Spinal cord (tissue), 10 donors: Measurements from ENCODE around the gene PSMA5. TPM values are rescaled to one million over a fixed set of nuclear protein-coding genes. Genes with fewer than 3 reads are reported as not detected.
"Not testable (repeated sequence)": the region's sequence is repeated elsewhere in the genome, so short reads cannot be mapped to it uniquely, and the experiment has no call there.

ENCODE experiments used
- DNase-seq, 6 donors: peaks; one replicate each; pipeline versions ENCODE4 v3.0.0 to v3.0.0-alpha.2; 2013 to 2015; ENCODE audit warnings: low spot score in 6 of 6, low read depth in 4 of 6
- H3K27ac ChIP-seq: one replicate; pipeline ENCODE4 v1.5.1; 2013; ENCODE audit warnings: low read depth, low read length, control low read depth
- H3K27me3 ChIP-seq: one replicate; pipeline ENCODE4 v1.6.1; 2013; ENCODE audit warnings: low read length; ENCODE audit not compliant: control insufficient read depth, insufficient read depth
- H3K36me3 ChIP-seq: one replicate; pipeline ENCODE4 v1.6.1; 2013; ENCODE audit warnings: low read length; ENCODE audit not compliant: control insufficient read depth, insufficient read depth
- H3K4me1 ChIP-seq: one replicate; pipeline ENCODE4 v1.6.1; 2013; ENCODE audit warnings: low read length; ENCODE audit not compliant: control insufficient read depth, insufficient read depth
- H3K4me3 ChIP-seq: one replicate; pipeline ENCODE4 v1.5.1; 2013; ENCODE audit warnings: low read depth, low read length, control low read depth
- H3K9me3 ChIP-seq: one replicate; pipeline ENCODE4 v1.6.1; 2013; ENCODE audit warnings: low read length; ENCODE audit not compliant: control insufficient read depth, insufficient read depth
- WGBS: methylation state at CpG from one replicate; pipeline ENCODE4 v1.1.5; 2013; ENCODE audit warnings: missing lambda C conversion rate; ENCODE audit not compliant: insufficient coverage; 5-methylcytosine and 5-hydroxymethylcytosine counted together
- polyA plus RNA-seq, 2 donors: library from polyadenylated mRNA; unstranded; fragments of 120-200 nt; gene quantifications; one replicate each; pipeline ENCODE4 v1.2.1, GENCODE V29; 2013; ENCODE audit not compliant: insufficient read length in 2 of 2
- total RNA-seq, 2 donors: library from RNA; depleted of rRNA in 1 of 2; stranded (reverse); fragments of 120-200 nt in 1 of 2; fragments of >200 nt in 1 of 2; gene quantifications; one replicate each; pipeline versions ENCODE4 v1.2.3 to v1.2.4, GENCODE V29; 2013 to 2014
- donor health status: healthy.

PSMA5 gene
- total and polyA plus RNA-seq, 4 donors, result 33.3 to 86.0 (median 68.8) TPM

DNA sequence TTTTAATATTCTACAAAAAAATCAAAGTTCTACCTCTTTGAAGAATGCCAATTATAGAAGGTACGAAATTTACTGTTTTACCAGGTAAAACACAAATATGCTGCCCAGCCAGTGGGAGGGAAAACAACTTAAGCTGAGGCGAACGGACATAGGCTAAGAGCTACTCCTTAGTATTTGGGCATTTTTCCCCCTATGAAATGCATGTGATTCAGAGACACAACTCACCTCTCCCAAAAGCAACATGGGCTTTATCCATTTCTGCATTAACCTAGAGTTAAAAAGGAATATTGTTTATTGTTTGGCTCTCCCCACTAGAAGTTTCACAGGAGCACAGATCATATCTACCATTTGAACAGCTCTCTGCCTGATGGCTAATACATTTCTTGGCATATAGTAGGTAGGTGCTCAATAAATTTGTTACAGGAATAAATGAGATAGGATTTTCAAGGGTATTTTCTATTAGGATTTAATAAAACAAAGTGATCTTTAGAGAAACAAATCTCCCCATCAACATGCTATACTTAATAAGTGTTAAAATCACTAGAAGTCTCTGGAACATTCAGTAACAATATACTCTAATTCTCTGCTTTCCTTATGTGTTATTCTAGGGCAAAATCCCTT is 26.1 kb downstream of the PSMA5 start:
- Histone ChIP-seq H3K27me3 (no peaks in the 10 kb centered on the region), H3K36me3 (peaks cover 7% of the 10 kb centered on the region), H3K27ac (no peak overlapping the region), H3K4me3 (no peak overlapping the region), H3K9me3 (no peaks in the 10 kb centered on the region), H3K4me1 (peaks cover 13% of the 10 kb centered on the region)
- DNase-seq, result no peak
- WGBS, result 80% methylated on average over 2 of the region's 3 CpGs

DNA sequence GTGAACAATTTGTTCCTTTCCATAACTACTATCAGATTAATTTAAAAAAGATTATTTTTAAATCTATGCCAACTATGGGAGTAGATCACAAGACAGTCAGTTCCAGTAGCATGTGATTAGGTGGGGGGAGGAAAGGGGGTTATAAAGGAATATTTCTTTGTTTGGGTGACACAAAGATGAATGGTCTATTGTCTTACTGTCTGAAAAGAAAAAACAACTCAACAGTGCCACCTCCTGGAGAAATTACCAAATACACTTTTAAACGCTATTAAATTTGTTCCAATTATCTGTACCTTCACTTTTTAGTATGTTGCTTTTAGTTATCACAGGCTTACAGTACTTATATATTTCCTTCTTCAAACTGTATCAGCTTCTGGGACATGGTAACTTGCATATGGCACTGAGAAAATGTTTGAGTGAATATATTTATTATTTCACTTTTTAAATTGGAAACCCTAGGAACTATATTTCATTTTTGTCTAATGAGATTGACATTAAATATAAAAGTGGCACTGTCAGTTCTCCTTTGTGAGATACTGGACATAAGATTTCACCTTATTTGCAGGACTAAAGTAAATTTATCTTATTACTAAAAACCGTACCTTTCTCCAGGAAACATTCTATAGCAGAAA is 26.8 kb downstream of the PSMA5 start:
- DNase-seq, result peak in 5 of 6 donors; percentile 57 to 96 (median 76)
- no CpG with 5 or more reads among the region's 2 CpGs for WGBS
- no peaks in the 10 kb centered on the region for H3K27me3 ChIP-seq
- H3K4me3 ChIP-seq, result no peak overlapping the region
- H3K36me3 ChIP-seq, result peaks cover 7% of the 10 kb centered on the region
- H3K27ac ChIP-seq, result peak overlapping the region; percentile 16
- no peaks in the 10 kb centered on the region for H3K9me3 ChIP-seq
- H3K4me1 ChIP-seq, result peaks cover 13% of the 10 kb centered on the region

DNA sequence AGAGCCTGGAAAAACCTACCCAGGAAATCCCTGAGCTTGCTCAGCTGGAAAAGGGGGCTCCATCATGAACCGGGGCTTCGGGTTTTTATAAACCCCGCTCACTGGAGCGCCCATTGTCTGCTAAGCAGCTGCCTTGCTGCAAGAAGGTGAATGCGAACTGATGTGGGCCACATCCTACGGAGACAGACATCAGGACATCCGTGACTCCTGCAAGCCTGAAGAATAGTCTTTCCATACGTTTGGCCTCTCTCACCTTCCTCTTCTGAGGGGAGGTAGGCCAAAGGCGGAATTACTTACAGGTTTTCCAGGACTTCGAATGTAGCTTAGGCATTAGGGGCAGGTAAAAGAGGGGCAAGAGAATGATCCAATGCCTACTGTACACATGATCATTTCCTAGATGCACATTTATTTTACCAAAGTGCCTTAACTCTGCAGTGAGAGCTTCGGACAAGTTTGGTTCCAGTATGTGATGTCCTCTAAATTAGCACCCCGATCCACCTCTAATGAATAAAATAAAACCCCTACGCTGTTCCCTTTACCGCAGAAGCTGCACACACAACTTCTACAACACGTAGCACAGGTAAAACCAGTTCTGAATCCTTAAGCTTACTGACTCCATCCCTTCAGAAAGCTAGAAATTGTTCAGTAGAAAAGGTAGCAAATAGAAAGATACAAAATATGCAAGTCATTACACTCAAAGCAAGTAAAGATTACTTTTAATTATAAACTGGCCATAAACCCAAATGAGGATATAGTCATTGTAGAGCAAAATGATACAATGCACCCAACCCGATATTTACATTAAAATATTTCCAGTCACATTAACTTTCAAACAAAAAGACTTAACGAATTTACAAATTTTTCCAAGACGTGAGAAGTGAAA is 27.7 kb downstream of the PSMA5 start:
- DNase-seq, result peak in 1 of 6 donors; percentile 25
- Histone ChIP-seq H3K9me3 (no peaks in the 10 kb centered on the region), H3K27me3 (no peaks in the 10 kb centered on the region), H3K36me3 (peaks cover 7% of the 10 kb centered on the region), H3K27ac (peak overlapping the region; percentile 76), H3K4me1 (peaks cover 13% of the 10 kb centered on the region), H3K4me3 (peak overlapping the region; percentile 71)
- 14% methylated on average over 7 of the region's 18 CpGs for WGBS

DNA sequence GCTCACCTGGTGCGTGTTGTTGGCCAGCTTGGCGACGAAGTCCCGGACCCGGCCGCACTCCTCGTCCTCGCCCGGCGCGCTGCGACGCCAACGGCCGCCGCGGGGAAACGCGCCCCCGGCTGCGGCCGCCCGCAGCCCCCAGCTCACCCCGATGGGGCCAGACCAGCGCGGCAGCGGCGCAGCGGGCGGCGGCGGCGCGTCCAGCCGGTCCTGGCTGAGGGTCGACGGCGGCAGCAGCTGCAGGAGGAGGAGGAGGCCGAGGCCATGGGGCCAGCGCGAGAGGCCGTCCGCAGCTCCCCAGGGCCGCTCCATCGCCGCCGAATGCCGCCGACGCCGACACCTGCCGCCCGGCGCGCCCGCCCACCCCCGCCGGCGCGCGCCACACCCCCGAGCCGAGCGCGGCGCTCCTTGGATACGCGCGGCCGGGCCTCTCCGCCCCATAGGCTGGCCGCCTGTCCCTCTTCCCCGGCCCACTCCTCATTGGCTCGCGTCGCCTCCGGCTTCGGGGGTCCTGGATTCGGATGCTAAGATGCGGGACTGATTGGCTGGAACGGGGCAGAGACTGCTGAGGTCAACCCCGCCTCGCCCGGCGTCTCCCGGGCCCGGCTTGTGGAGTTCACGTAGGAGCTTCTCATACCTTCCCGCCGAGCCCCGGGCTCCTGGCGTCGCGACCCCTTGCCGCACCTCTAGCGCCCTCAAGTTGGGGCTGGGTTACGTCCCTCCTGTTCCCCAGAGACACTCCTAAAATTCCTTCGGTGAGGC is 28.5 kb downstream of the PSMA5 start, which contains the start of gene SORT1:
SORT1 (minus strand) TSS at position 338 of the 762 bp plus-strand sequence; CDS start at position 312, 26 bp downstream.
- DNase-seq, result peak; percentile 76 to 99 (median 92)
- Histone ChIP-seq H3K9me3 (no peaks in the 10 kb centered on the region), H3K4me3 (peak within 1 kb of the TSS; percentile 71), H3K36me3 (peaks cover 3% of the 10 kb centered on the region), H3K27ac (peak within 1 kb of the TSS; percentile 76), H3K27me3 (no peaks in the 10 kb centered on the region), H3K4me1 (peaks cover 17% of the 10 kb centered on the region)
- under 1% methylated on average over 98 of the region's 98 CpGs for WGBS

DNA sequence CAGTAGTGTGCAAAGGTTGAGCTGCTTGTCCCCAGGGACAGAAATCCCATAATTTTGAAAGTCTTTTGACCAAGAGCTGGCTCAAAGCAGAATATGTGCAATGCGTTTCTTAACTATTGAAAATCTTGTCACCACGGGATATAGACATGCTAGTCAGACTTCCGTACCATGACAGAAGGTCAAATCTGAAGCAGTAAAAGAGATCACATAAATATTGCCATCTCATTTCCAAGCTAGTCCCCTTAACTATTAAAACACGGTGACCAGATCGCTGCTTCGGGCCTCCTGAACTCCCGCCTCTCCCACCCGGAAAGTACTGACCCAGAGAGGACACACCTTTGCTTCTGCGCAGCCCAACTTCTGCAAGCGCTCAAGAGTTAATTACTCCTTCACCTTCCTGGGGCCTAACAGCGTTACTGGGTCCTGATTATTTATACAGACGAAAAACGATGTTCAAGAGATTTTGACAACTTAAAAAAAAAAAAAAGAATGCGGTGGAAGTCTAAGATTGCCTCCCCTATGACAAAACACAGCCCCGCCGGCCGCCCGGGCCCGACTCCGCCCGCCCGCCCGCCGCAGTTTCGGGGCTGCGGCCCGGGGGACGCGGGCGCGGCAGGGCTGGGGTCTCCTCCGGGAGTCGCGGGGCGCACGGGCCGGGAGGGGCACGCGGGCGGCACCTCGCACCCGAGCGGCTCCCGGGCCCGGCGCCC is 29.2 kb downstream of the PSMA5 start:
- Histone ChIP-seq H3K27me3 (no peaks in the 10 kb centered on the region), H3K27ac (no peak overlapping the region), H3K36me3 (no peaks in the 10 kb centered on the region), H3K4me3 (peak overlapping the region; percentile 71), H3K9me3 (no peaks in the 10 kb centered on the region), H3K4me1 (peaks cover 24% of the 10 kb centered on the region)
- WGBS, result under 1% methylated on average over 41 of the region's 46 CpGs
- peak in 2 of 6 donors; percentile 22 to 25 for DNase-seq

DNA sequence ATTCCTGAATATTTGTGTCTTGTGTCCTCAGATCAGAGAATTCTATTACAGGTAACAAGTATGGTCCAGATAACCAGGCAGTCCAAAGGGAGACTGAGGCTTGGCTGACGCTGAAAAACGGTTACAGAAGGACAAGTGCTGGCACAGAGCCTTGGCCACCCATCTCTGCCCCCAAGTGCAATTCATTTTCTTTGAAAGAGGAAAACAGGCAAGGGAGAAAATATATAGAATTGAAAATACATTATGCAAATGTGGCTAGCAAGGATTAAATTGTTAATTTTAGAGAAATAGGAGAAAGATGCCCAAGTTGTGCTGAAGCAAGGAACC is 29.8 kb downstream of the PSMA5 start:
- Histone ChIP-seq H3K4me1 (peaks cover 24% of the 10 kb centered on the region), H3K36me3 (no peaks in the 10 kb centered on the region), H3K4me3 (peak overlapping the region; percentile 71), H3K27me3 (no peaks in the 10 kb centered on the region), H3K9me3 (no peaks in the 10 kb centered on the region), H3K27ac (peak overlapping the region; percentile 2)
- no CpG with 5 or more reads among the region's 2 CpGs for WGBS
- DNase-seq, result no peak

DNA sequence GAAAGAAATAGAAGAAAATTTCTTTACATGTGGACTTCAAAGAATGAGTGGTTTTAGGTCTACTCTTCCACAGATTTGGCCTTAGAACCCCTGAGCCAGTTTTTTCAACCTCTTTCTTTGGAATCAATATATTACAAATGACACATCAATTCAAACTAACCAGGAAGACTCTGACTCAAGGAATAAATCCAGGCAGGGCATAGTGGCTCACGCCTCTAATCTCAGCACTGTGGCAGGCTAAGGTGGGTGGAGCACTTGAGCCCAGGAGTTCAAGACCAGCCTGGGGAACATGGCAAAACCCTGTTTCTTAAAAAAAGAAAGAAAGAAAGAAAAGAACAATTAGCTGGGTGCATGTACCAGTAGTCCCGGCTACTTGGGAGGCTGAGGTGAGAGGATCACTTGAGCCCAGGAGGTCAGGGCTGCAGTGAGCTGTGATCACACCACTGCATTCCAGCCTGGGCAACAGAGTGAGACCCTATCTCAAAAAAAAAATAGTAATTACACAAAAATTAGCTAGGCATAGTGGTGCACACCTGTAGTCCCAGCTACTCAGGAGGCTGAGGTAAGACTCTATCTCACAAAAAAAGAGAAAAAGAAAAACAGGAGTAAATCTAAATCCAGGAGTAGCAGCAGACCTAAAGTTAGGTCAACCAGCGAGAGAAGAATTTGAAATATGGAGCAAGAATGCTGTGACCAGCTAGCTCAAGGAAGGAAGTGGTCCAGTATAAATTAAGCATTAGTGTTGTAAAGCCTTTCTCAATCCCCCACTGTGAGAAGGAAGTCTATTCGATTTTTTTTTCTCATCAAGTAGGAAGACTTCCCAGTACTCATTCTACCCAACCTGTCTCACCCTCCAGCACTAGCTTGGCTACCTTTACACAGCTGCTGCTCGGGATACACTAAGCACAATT is 30.4 kb downstream of the PSMA5 start:
- 80% methylated on average over 2 of the region's 5 CpGs for WGBS
- H3K36me3 ChIP-seq, result no peaks in the 10 kb centered on the region

DNA sequence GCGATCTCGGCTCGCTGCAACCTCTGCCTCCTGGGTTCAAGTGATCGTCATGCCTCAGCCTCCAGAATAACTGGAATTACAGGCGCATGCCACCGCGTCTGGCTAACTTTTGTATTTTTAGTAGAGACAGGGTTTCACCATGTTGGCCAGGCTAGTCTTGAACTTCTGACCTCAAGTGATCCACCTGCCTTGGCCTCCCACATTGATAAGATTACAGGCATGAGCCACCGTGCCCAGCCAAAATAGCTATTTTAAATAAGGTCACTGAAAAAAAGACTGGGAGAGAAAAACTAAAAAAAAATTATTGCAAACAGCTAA is 31.0 kb downstream of the PSMA5 start:
- DNase-seq, H3K9me3 ChIP-seq, H3K4me3 ChIP-seq, H3K27me3 ChIP-seq, H3K36me3 ChIP-seq, H3K27ac ChIP-seq: not testable (repeated sequence)
- peaks cover 24% of the 10 kb centered on the region for H3K4me1 ChIP-seq
- WGBS, result no CpG with 5 or more reads among the region's 8 CpGs

More for the DNA sequence above, 30.4 kb downstream of the PSMA5 start:
- DNase-seq, result no peak
- Histone ChIP-seq H3K27me3 (no peaks in the 10 kb centered on the region), H3K9me3 (no peaks in the 10 kb centered on the region), H3K27ac (peak overlapping the region; percentile 2), H3K4me3 (peak overlapping the region; percentile 71), H3K4me1 (peaks cover 24% of the 10 kb centered on the region)
